ENCODE data around the gene CTTNBP2NL. TPM values are rescaled to one million over a fixed set of nuclear protein-coding genes. Genes with fewer than 3 reads are reported as not detected.
"Not testable (repeated sequence)": the region's sequence is repeated elsewhere in the genome, so short reads cannot be mapped to it uniquely, and the experiment has no call there.

The CTTNBP2NL gene
- total RNA-seq, 1 donor from 2014 or later, result 19.1 TPM

- intact Hi-C loops (cut with DNase I), result no loop called here
- no peak for DNase-seq (ENCODE audit: low spot score)
Observed at GRCh38 chr1:112453876-112454275, 57.9 kb downstream of the CTTNBP2NL start.

DNA sequence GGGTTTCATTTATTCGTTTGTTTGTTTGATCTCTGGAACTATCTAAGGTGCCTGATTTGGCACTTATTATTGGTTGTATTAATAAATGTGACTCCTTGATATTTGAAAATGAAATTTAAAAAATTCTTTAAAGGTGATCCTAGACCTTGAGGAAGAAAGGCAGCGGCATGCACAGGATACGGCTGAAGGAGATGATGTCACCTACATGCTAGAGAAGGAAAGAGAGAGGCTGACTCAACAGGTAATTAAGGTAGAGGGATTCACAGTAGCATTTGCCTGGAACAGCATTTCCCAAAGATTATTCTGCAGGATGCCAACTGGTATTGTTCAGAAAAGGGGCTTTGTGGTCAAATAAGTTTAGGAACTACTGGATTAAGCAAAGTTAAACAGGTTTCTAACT is 58.3 kb downstream of the CTTNBP2NL start:
- no peak for DNase-seq (ENCODE audit: low spot score)
- intact Hi-C loops (cut with DNase I), result no loop called here

DNA sequence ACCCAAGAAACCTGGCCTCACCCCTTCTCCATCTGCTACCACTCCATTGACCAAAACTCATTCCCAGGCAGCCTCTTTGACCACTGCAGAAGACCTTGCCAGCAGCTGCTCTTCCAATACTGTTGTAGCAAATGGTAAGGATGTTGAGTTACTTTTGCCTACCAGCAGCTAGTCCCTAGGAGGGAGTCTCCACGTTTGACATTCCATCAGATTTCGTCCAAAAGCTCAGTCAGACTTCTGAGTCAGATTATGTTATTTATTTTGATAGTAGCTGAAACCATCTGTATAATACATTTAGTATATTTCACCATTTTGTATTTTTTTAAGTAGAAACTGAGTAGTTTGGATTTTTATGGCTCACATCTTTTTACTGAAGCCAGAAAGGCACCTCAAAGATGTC is 61.2 kb downstream of the CTTNBP2NL start:
- DNase-seq (ENCODE audit: low spot score), result no peak
- intact Hi-C loops (cut with DNase I), result no loop called here

DNA sequence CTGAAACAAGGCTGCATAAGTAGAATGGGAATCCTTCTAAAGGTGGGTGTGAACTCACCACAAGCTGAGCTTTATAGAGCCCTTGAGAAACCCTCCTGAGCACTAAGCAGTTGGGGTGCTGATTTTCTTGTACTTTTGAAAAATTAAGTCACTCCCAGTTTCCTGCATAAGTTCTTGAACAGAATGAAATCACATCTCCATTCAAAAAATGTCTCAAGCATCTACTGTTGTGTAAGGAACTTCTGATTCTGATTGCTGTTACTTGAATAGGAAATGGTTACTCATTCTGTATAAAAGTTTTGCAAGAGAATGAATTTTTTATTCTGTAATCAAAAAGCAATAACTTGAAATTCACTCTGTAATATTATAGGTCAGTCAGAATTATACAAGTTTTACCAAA is 61.9 kb downstream of the CTTNBP2NL start:
- no peak for DNase-seq (ENCODE audit: low spot score)
- intact Hi-C loops (cut with DNase I), result no loop called here

DNA sequence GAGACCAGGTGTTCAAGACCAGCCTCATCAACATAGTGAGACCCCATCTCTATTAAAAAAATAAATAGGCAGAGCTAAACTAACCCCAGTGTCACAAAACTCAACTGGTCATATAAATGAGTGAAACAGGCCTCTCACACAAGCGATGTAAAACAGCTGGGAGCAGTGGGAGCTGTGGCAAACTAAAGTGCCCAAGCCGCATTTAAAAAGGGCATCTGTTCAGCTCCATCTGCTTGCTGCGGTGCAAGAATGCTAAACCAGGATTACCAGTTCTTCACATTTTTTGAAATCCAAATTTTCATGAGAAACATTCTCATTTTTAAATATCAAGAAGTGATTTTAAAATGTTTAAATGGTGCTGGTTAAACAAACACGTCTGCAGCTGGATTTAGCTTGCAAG is 62.7 kb downstream of the CTTNBP2NL start:
- intact Hi-C loops (cut with DNase I), result no loop called here
- DNase-seq (ENCODE audit: low spot score), result no peak

- no peak for DNase-seq (ENCODE audit: low spot score)
- intact Hi-C loops (cut with DNase I), result no loop called here
Observed at GRCh38 chr1:112460615-112461014, 64.6 kb downstream of the CTTNBP2NL start.

- DNase-seq (ENCODE audit: low spot score), result no peak
- intact Hi-C loops (cut with DNase I), result no loop called here
Observed at GRCh38 chr1:112461200-112461871, 65.3 kb downstream of the CTTNBP2NL start.

GRCh38 chr1:112462953-112463279 is 66.9 kb downstream of the CTTNBP2NL start:
- intact Hi-C loops (cut with DNase I), result no loop called here
- DNase-seq (ENCODE audit: low spot score), result no peak

- intact Hi-C loops (cut with DNase I), result no loop called here
- DNase-seq (ENCODE audit: low spot score), result no peak
Observed at GRCh38 chr1:112464501-112464900, 68.5 kb downstream of the CTTNBP2NL start.

- DNase-seq (ENCODE audit: low spot score), result no peak
- intact Hi-C loops (cut with DNase I), result no loop called here
Observed at GRCh38 chr1:112465122-112465521, 69.1 kb downstream of the CTTNBP2NL start.

- intact Hi-C loops (cut with DNase I), result loop anchor here (1.0 kb wide), 2 partner anchors 71 to 75 kb away; no protein-coding TSS in a partner anchor
- peak; percentile 97 for DNase-seq (ENCODE audit: low spot score)
Observed at GRCh38 chr1:112466078-112466660, 70.2 kb downstream of the CTTNBP2NL start.

DNA sequence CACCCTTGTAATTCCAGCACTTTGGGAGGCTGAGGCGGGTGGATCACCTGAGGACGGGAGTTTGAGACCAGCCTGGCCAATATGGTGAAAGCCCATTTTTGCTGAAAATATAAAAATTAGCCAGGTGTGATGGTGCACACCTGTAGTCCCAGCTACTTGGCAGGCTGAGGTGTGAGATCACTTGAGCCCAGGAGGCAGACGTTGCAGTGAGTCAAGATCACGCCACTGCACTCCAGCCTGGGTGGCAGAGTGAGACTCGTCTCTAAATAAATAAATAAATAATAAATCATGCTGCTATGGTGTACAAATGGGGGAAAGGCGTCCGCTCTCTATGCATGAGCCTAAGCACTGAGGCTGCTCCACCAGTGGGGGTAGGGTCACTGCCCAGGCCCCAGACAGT is 74.3 kb downstream of the CTTNBP2NL start:
- intact Hi-C loops (cut with DNase I); DNase-seq (ENCODE audit: low spot score): not testable (repeated sequence)

- intact Hi-C loops (cut with DNase I), result no loop called here
- no peak for DNase-seq (ENCODE audit: low spot score)
Observed at GRCh38 chr1:112470966-112471365, 75.0 kb downstream of the CTTNBP2NL start.

- intact Hi-C loops (cut with DNase I), result no loop called here
- DNase-seq (ENCODE audit: low spot score), result no peak
Observed at GRCh38 chr1:112472142-112472541, 76.1 kb downstream of the CTTNBP2NL start.

DNA sequence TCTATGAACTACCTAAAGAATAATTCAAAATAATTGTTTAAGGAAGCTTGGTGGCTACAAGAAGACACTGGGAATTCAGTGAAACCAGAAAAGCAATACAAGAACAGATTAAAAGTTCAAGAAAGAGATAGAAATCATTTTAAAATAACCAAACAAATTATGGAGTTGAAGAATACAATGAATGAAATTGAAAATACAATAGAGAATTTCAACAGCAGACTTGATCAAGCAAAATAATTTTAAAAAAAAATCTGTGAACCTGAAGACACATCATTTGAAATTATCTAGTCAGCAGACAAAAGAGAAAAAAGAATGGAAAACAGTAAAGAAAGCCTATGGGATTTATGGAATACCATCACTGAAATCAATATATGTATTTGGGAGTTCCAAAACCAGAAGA is 81.5 kb downstream of the CTTNBP2NL start:
- DNase-seq (ENCODE audit: low spot score), result no peak

DNA sequence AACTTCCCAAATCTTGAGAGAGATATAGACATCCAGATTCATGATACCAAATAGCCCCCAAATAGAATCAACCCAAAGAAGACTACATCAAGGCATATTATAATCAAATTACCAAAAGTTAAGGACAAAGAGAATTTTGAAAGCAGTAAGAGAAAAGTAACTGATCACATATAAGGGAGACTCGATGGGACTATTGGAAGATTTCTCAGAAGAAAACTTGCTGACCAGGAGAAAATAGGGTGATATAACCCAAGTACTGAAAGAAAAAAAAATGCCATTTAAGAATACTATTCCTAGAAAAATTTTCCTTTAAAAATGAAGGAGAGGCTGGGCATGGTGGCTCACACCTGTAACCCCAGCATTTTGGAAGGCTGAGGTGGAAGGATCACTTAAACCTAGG is 82.3 kb downstream of the CTTNBP2NL start:
- DNase-seq (ENCODE audit: low spot score), result no peak
- intact Hi-C loops (cut with DNase I), result no loop called here

More for the DNA sequence above, 81.5 kb downstream of the CTTNBP2NL start:
- intact Hi-C loops (cut with DNase I), result no loop called here

- intact Hi-C loops (cut with DNase I); DNase-seq (ENCODE audit: low spot score): not testable (repeated sequence)
Observed at GRCh38 chr1:112486063-112486462, 90.0 kb downstream of the CTTNBP2NL start.

DNA sequence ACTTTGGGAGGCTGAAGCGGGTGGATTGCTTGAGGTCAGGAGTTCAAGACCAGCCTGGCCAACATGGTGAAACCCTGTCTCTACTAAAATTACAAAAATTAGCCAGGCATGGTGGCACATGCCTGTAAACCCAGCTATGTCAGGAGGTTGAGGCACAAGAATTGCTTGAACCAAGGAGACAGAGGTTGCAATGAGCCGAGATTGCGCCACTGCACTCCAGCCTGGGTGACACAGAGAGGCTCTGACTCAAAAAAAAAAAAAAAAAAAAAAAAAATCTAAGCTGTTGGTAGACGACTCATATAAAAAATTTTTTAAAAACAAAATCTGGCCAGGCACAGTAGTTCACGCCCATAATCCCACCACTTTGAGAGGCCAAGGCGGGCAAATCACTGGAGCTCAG is 91.7 kb downstream of the CTTNBP2NL start:
- DNase-seq (ENCODE audit: low spot score); intact Hi-C loops (cut with DNase I): not testable (repeated sequence)

GRCh38 chr1:112488141-112488540 is 92.1 kb downstream of the CTTNBP2NL start:
- DNase-seq (ENCODE audit: low spot score), result no peak
- intact Hi-C loops (cut with DNase I), result no loop called here

DNA sequence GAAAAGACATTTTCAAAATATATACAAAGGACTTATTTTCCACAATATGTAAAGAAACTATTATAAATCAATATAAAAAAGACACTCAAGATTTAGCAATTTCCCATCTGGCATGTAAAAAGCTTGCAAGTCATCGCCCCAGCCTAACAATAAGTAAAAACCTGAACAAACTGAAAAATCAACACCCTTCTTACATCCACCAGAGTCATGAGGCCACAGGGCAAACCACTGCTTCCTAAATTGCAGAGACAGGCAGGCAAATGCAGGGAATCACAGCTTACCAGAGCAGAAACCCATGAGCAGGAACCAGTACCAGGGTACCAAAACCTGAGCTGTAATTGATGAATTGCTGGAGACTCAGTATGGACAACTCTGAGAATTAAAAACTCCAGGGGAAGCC is 96.1 kb downstream of the CTTNBP2NL start:
- intact Hi-C loops (cut with DNase I), result no loop called here
- DNase-seq (ENCODE audit: low spot score), result no peak

DNA sequence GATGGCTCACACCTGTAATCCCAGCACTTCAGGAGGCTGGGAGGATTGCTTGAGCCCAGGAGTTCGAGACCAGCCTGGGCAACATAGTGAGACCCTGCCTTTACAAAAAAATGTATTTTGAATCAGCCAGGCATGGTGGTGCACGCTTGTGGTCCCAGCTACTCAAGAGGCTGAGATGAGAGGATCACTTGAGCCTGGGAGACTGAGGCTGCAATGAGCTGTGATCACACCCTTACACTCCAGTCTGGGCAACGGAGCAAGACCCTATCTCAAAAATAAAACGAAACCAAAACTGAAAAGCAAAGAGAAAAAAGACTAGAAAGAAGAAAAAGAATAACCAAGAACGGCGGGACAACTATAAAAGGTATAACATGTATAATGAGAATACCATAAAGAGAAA is 97.3 kb downstream of the CTTNBP2NL start:
- intact Hi-C loops (cut with DNase I), result no loop called here
- DNase-seq (ENCODE audit: low spot score), result no peak

- intact Hi-C loops (cut with DNase I), result no loop called here
- DNase-seq (ENCODE audit: low spot score), result no peak
Observed at GRCh38 chr1:112496290-112496689, 100.3 kb downstream of the CTTNBP2NL start.
